ENCODE results near the gene NACAD. TPM values are rescaled to one million over a fixed set of nuclear protein-coding genes. Genes with fewer than 3 reads are reported as not detected.

NACAD gene, protein sequence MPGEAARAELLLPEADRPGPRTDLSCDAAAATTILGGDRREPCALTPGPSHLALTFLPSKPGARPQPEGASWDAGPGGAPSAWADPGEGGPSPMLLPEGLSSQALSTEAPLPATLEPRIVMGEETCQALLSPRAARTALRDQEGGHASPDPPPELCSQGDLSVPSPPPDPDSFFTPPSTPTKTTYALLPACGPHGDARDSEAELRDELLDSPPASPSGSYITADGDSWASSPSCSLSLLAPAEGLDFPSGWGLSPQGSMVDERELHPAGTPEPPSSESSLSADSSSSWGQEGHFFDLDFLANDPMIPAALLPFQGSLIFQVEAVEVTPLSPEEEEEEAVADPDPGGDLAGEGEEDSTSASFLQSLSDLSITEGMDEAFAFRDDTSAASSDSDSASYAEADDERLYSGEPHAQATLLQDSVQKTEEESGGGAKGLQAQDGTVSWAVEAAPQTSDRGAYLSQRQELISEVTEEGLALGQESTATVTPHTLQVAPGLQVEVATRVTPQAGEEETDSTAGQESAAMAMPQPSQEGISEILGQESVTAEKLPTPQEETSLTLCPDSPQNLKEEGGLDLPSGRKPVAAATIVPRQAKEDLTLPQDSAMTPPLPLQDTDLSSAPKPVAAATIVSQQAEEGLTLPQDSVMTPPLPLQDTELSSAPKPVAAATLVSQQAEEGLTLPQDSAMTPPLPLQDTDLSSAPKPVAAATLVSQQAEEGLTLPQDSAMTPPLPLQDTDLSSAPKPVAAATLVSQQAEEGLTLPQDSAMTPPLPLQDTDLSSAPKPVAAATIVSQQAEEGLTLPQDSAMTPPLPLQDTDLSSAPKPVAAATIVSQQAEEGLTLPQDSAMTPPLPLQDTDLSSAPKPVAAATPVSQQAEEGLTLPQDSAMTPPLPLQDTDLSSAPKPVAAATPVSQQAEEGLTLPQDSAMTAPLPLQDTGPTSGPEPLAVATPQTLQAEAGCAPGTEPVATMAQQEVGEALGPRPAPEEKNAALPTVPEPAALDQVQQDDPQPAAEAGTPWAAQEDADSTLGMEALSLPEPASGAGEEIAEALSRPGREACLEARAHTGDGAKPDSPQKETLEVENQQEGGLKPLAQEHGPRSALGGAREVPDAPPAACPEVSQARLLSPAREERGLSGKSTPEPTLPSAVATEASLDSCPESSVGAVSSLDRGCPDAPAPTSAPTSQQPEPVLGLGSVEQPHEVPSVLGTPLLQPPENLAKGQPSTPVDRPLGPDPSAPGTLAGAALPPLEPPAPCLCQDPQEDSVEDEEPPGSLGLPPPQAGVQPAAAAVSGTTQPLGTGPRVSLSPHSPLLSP (N-terminal part only)
- total RNA-seq = 10 to 100 TPM in 1 of 4 donors, 1 to 10 TPM in 2, not detected in 1; 1.5 to 13.6 (median 5.0) TPM

DNA sequence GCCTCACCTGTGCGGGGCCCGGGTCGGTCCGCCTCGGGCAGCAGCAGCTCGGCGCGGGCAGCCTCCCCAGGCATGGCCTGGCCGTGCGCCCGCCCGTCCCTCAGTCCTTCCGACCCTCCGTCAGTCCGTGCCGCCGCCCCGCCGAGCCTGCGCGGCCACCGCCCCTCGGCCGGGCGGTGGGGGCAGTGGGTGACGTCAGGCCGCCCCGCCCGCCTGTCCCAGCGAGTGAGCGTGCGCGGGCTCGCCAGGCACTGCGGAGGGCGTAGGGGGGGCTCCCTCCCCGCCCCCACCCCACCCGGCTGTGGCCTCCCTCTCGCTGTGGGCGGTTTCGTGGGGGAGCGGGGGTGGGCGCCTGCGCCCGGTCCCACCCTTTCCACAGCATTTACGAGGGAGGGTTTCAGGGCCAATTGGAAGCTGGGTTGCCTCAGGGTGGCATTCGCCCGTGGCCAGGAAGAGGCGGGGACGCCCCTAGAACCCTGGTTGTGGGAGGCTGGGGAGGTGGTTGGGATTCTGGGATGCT, at the start of gene NACAD:
NACAD (minus strand) TSS at position 149 of the 520 bp plus-strand sequence; CDS start at position 74, 75 bp downstream.
- Histone ChIP-seq H3K27ac (peak within 1 kb of the TSS; percentile 14 to 67 (median 46)), H3K9me3 (no peaks in the 10 kb centered on the region), H3K27me3 (no peaks in the 10 kb centered on the region), H3K4me1 (peaks cover 0 to 11% (median 3%) of the 10 kb centered on the region in 4 donors), H3K4me3 (peak within 1 kb of the TSS; percentile 27 to 57 (median 54)), H3K36me3 (no peaks in the 10 kb centered on the region)
- DNase-seq = peak in 1 of 3 donors; percentile 56
- TF ChIP-seq, protein P1, sequence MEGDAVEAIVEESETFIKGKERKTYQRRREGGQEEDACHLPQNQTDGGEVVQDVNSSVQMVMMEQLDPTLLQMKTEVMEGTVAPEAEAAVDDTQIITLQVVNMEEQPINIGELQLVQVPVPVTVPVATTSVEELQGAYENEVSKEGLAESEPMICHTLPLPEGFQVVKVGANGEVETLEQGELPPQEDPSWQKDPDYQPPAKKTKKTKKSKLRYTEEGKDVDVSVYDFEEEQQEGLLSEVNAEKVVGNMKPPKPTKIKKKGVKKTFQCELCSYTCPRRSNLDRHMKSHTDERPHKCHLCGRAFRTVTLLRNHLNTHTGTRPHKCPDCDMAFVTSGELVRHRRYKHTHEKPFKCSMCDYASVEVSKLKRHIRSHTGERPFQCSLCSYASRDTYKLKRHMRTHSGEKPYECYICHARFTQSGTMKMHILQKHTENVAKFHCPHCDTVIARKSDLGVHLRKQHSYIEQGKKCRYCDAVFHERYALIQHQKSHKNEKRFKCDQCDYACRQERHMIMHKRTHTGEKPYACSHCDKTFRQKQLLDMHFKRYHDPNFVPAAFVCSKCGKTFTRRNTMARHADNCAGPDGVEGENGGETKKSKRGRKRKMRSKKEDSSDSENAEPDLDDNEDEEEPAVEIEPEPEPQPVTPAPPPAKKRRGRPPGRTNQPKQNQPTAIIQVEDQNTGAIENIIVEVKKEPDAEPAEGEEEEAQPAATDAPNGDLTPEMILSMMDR (IDR thresholded peaks at IDR 0.05) = no peak
- TF ChIP-seq POLR2A (IDR thresholded peaks at IDR 0.05) = no peak

DNA sequence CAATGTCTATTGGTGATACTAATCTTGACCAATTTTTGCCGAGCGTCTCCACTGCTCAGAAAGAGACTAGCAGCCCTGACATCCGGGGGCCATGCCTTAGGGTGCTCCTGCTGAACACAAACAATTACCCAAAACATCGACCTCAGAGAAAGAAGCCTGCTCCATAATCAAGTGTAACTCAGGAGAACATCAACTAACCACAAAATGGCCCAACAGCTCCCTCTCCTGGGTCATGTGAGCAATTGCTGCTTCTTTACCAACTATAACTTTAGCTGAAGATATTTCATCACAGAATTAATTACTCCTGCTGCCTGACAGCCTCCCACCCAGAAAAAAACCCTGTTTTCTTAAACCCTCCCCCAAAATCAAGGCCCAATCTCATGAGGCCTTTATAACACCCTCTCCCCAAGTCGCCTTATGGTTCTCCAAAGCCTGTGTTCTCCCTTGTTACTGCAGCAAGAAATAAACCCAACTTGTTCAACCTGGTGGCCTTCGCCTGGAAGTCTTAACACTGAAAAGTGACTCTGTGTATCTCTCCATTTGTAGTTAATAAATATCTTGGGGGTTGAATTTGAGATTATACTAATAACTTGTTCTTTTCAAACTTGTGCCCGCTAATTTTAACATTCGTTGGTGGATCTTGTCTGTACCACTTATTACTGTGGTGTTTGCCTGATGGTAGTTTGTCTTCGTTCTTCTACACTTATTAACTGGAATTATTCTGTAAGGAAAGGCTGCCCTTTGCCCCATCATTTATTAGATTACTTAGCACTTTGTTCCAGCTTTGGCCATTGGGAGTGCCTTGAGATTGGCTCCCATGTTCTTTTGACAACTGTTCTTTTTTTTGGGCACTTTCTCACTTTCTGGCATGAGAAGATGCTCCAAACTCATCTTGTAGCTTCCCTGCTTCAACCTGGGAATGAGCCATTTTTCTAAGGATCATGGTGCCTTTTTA, 47.6 kb upstream of the NACAD start:
- peaks cover 0 to 4% (median 0%) of the 10 kb centered on the region in 4 donors for H3K4me1 ChIP-seq
- H3K27me3 ChIP-seq = no peaks in the 10 kb centered on the region
- H3K4me3 ChIP-seq = no peak overlapping the region
- no peaks in the 10 kb centered on the region for H3K36me3 ChIP-seq
- DNase-seq = peak in 2 of 3 donors; percentile 43 to 72
- H3K27ac ChIP-seq = peak overlapping the region in 3 of 4 donors; percentile 10 to 67 (median 51)
- TF ChIP-seq, protein P1 (IDR thresholded peaks at IDR 0.05) = peak; percentile 70 to 97 (median 92)
- TF ChIP-seq POLR2A (IDR thresholded peaks at IDR 0.05) = no peak
- H3K9me3 ChIP-seq = no peaks in the 10 kb centered on the region

DNA sequence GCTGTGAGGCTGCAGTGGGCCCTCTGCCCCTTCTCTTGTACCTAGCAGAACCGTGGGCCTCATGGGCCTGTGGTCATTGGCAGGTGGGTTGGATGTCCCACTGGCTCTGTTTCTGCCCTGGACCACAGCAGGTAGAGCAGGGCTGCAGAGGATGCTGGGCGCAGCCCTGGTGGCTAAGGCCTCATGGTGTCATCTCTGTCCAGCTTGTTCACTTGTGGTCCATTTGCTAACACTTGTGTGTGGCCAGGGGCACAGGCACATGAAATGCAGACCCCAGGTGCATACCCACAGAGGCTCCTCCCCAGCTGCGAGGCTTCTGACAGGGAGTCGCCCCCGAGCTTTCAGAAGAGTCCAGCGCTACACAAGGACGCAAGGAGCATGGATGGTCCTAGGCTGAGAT, 45.1 kb upstream of the NACAD start:
- Histone ChIP-seq H3K9me3 (no peaks in the 10 kb centered on the region), H3K36me3 (no peaks in the 10 kb centered on the region), H3K4me3 (no peak overlapping the region), H3K27ac (no peak overlapping the region), H3K27me3 (no peaks in the 10 kb centered on the region), H3K4me1 (peaks cover 0 to 2% (median 0%) of the 10 kb centered on the region in 4 donors)
- DNase-seq = no peak
- TF ChIP-seq, protein P1 (IDR thresholded peaks at IDR 0.05) = no peak
- TF ChIP-seq POLR2A (IDR thresholded peaks at IDR 0.05) = no peak

DNA sequence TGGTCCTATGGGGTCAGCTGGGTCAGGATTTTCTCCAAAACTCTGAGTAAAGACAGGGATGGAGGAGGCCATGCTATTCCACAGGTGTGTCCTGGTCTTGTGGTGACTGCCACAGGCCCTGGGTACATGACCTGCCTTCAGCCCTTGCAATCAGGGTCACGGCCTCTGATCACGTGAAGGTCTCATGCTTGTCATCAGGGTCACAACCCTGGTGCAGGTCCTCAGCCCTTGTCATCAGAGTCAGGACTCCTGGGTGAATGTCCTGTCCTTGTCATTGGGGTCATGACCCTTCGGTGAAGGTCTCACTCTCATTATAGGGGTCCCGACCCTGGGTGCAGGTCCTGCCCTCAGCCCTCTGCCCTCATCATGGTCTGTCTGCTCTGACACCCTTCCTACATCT, 44.6 kb upstream of the NACAD start:
- H3K4me1 ChIP-seq = no peaks in the 10 kb centered on the region
- no peaks in the 10 kb centered on the region for H3K27me3 ChIP-seq
- no peak for DNase-seq
- no peak overlapping the region for H3K4me3 ChIP-seq
- H3K36me3 ChIP-seq = no peaks in the 10 kb centered on the region
- H3K27ac ChIP-seq = no peak overlapping the region
- H3K9me3 ChIP-seq = no peaks in the 10 kb centered on the region
- TF ChIP-seq, protein P1 (IDR thresholded peaks at IDR 0.05) = no peak
- TF ChIP-seq POLR2A (IDR thresholded peaks at IDR 0.05) = no peak

Measured in Peyer's patch (tissue), 4 donors.